HPDE6-E6E7 (cell line): ENCODE measurements around the gene PNMA8B.
"Not testable (repeated sequence)": the region's sequence is repeated elsewhere in the genome, so short reads cannot be mapped to it uniquely, and the experiment has no call there.

Experiments used
- DNase-seq: peaks from one replicate; pipeline ENCODE4 v3.0.0; 2011; ENCODE audit warnings: missing footprints; ENCODE audit errors: extremely low spot score

PNMA8B gene

DNA sequence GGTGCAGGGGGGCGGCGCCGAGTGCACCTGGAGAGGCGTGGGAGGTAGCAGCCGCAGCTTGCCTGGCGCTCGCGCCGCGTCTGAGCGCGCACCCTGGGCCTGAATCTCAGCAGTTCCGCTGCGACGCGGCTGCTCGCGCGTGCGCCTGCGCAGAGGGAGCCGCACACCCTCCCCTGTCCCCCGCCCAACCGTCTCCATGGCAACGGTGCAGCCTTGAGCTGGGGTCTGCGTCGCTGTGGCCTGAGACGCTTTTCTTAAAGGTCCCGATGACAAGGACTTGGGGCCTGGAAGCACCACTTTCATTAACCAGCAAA lies at the start of gene PNMA8B:
TSS of gene PNMA8B (minus strand) at position 82 of the 314 bp plus-strand sequence. CDS start 402 bp downstream, outside the sequence.
- peak; percentile 51 for DNase-seq

GRCh38 chr19:46544651-46545050 lies 49.0 kb upstream of the PNMA8B start:
- DNase-seq, result no peak

DNA sequence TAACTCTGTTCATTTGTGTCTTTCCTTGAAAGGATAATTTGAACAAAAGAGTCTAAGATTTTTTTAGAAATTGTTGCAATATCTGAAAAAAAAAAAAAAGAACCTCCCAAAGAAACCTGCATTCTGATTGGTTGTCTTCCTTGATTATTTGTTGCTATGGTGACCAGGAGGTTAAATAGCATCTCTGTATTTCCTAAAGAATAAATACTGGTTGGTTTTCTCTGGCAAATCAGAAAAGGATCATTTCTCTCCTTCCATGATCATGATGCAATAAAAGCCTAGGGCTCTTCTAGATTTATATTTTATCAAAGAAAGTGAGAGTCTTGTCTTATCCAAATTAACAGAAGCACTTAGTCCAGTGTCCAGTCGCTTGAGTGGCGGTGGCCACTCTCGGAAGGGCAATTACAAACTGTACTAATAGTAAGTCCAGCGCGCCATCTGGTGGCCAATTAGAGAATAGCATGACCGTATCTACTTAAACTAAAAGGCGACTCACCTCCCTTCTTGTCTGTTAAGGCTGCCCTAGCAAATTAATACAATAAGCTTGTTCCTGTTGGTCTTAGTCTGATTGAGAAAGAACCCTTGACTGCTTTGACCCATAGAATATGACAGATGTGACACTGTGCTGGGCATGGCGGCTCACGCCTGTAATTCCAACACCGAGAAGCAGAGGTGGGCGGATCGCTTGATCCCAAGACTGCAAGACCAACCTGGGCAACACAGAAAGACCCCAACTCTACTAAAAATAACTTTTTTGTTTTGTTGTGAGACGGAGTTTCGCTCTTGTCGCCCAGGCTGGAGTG lies 47.0 kb upstream of the PNMA8B start:
- DNase-seq, result peak; percentile 46

DNA sequence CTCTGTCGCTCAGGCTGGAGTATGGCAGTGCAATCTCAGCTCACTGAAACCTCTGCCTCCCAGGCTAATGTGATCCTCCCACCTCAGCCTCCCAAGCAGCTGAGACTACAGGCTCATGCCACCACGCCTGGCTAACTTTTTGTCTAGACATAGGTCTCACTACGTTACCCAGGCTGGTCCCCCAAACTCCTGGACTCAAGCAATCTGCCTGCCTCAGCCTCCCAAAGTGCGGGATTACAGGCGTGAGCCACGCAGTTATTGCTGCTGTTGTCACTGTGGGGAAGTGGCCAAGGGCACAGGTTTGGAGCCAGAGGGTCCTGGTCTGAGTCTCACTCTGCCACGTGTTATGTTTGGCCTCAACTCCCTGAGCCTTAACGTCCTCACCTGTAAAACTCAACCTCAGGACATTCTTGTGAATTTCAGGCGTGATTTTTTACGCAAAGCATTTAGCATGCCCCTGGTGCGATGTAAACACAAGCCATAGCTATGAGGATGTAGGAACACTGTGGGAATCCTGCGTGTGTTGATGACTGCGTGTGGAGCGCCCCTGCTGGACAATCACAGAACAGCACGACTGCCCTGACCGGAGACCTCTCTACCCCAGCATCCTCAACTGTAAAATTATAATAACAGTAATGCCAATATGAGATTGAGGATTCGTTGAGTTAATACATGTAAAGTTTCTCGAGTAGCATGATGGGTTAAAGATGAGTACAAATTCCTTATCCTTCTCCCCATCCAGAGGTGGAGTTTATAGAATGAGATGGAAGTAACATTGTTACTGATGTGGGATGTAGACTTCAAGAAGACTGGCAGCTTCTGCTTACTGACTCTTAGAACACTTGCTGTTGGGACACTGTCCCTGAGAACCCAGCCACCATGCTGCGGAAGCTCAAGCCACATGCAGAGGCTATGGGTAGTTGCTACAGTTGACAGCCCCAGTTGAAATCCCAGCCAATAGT lies 41.8 kb upstream of the PNMA8B start:
- no peak for DNase-seq

DNA sequence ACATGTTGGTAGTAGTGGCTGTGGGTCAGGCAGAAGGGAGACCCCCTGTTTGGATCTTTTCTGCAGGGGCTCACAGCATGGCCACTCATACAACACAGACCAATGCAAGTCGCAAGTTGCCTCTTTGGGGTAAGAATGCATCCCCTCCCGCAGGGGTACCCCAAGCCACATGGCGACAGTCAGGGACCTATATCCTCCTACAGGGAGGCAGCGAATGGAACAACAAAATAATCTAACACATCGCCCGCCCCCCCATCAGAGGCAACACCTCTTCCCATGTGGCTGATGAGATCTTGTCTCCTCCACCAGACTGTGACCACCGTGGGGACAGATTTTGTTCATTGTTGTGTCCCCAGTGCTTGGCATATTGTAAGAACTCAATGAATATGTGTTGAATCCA lies 40.7 kb upstream of the PNMA8B start:
- no peak for DNase-seq

GRCh38 chr19:46533621-46534081 lies 38.0 kb upstream of the PNMA8B start:
- no peak for DNase-seq

GRCh38 chr19:46533078-46533620 lies 37.5 kb upstream of the PNMA8B start:
- no peak for DNase-seq

DNA sequence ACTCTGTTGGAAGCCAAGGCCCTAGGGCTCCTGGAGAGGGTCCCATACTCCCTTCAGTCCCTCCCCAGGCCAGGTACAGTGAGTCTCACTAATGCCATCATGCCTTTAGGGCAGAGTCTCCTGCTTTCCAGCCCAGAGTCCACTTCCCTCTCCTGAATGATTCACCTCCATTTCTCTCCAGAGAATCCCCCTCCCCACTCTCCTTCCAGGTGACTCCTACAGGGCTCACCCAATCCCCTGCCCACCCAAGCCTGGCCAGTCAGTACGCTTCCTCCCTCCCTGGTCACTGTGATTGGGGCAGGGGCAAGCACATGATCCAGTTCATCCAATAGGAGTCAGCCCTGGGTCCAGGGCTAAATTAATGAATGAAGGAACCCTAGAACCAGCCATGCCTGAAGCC lies 35.0 kb upstream of the PNMA8B start:
- DNase-seq, result no peak

DNA sequence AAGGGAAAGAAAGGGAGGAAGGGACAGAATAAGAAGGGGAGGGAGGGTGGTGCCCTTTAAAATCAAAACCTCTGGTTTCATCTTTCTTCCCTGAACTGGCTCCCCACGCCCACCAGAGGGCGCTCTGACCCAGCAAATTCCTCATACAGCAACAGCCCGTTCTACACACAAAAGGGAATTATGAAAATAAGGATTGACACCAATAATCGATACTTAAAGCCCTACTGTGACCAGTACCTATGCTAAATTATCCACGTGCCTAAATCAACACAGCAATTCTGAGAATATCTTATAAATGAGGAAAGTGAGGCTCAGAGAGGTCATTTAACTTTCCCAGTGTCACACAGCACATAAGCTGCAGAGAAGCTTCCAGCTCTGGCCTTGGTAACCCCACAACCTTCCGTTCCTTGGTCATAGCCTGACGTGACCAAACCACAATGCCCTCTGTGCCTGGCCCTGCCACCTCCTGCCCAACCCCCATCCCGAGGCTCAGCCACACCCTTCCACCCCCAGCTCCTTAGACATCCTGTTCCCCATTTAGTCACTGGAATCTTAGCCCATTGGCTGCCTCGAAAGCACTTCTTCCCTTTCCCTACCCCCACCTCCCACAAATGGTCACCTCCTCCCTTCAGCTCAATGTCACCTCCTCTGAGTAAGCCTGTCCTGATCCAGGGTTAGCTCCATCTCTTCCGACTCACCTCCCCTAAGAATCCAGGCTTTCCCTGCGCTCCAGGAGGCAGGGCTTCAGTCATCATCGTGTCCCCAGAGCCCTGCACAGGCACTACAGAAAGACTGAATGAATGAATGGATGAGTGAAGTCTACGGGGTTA lies 34.2 kb upstream of the PNMA8B start:
- DNase-seq, result peak; percentile 52

DNA sequence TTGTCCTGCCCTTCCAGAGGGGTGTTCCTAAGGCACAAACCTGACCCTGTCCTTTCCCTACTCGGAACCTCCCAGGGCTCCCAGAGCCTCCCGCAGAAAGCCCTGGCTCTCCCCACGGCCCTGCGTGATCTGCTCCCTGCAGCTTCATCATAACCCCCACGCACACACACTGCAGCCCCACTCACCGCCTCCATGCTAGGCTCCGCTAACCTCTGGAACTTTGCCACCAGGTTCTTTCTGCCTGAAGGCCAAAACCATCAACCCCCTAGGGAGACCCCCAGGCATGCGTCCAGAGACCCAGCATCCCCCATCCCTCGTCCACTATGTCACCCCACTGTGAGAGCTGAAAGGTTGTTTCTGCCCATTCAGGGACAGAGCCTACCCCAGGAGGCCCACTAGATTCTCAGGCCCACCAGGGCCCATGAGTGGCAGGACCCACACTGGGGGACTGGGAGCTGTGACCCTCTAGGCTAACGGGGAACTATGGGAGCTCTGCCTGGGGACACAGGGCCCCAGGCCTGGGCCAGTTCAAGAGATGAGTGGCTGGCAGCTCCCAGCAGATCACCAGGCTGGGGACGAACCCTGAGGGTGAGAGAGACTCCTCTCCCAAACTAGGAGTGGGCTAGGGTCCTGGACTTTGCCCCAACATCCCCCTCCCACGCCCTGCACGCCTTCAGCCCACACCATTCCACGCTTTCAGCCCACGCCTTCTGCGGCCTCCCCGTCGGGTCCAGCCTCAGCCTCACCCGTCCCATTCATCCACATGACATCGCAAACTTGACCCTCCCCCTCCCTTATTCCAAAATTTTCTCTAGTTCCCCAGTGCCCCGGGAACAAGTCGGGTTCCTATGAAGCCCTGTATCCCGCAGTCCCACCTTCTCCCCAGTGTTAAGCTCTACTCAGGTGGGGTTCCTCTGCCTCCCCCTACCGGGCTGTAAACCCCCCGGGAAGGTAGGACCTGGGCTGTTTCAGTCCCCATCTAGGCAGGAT lies 33.2 kb upstream of the PNMA8B start:
- DNase-seq, result no peak

GRCh38 chr19:46526801-46527200 lies 31.1 kb upstream of the PNMA8B start:
- not testable (repeated sequence) for DNase-seq

- DNase-seq, result no peak
Observed at GRCh38 chr19:46524308-46524707, 28.6 kb upstream of the PNMA8B start.

DNA sequence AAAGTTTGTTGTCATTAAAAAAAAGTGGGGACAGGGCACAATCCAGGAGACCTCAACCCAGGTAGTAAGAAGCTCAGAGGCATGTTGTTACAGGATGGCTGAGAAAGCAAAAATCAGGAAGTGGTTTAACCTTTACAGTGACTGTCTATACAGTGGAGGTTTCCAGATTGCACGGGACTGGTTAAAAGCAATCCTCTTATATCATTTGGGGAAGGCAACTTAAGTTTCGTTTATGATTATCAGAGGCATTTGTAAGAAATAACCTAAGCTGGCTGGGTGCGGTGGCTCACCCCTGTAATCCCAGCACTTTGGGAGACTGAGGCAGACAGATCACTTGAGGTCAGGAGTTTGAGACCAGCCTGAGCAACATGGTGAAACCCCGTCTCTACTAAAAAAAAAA lies 27.3 kb upstream of the PNMA8B start:
- DNase-seq, result not testable (repeated sequence)

GRCh38 chr19:46521241-46521868 lies 25.7 kb upstream of the PNMA8B start:
- no peak for DNase-seq

DNA sequence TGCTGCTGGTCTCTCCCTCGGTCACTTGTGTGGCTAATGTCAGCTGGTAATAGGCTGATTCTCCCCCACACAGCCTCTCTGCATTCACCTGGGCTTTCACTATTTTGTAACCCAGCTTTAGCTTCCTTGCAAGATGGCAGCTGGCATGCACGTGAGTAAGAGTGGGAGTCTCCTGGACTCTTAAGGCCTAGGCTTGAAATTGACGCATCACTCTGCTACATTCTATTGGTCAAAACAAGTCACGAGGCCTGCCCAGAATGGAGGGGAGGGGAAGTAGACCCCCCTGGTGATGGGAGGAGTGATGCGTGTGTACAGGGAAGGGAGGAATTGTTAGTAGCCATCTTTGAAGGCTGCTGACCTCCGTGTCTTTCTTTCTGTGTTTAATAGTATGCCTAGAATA lies 24.9 kb upstream of the PNMA8B start:
- DNase-seq, result no peak

- DNase-seq, result no peak
Observed at GRCh38 chr19:46517471-46517870, 21.8 kb upstream of the PNMA8B start.

DNA sequence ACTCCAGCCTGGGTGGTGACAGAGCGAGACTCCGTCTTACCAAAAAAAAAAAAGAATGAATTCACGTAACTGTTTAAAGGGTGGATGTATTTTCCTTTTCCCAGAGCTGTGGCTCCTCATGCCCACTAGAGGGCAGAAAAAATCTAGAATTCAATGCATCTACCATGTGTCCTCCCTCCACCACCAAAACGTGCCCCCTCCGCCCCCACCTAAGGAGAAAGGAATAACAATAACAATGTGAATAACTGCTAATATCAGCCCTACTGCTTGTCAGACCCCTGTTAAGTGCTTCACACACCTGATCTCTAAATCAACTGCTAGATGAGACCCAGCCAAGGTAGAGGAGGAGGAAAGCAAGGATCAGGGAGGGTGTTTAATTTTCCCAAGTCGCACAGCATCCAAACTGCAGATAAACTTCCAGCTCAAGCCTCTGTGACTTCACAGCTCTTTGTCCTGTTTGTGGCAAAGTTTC lies 20.2 kb upstream of the PNMA8B start:
- DNase-seq, result no peak

DNA sequence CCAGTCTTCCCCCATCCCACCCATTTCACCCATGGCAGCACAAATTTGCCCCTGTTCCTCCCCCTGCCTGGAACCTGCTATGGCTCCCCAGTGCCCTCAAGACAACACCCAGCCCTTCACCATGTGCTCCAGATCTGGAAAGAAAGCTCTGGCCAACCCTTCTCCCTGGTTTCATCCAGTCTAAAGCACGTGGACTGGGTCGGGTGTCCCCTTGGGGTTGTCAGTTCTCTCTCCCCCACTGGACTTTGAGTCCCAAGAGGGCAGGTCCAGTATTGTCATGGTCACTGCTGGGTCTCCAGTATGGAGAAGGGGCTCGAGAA lies 19.6 kb upstream of the PNMA8B start:
- DNase-seq, result no peak

- no peak for DNase-seq
Observed at GRCh38 chr19:46514589-46515289, 19.1 kb upstream of the PNMA8B start.
